Measurements from ENCODE around the gene CIC.

CIC gene

GRCh38 chr19:42284591-42285341, 15.7 kb downstream of the CIC start:
- peak overlapping the region; percentile 65 for H3K4me3 ChIP-seq (ENCODE audit: control insufficient read depth, low read depth, low read length)

GRCh38 chr19:42285541-42285941, 16.5 kb downstream of the CIC start:
- H3K4me3 ChIP-seq (ENCODE audit: control insufficient read depth, low read depth, low read length): no peak overlapping the region
- TF ChIP-seq CTCF (IDR thresholded peaks at IDR 0.05; ENCODE audit: control insufficient read depth, insufficient read depth, low read depth, low read length, missing control alignments): no peak
- no peak for DNase-seq (ENCODE audit: low read depth)

More at GRCh38 chr19:42284591-42285341, 15.7 kb downstream of the CIC start:
- TF ChIP-seq CTCF (IDR thresholded peaks at IDR 0.05; ENCODE audit: control insufficient read depth, insufficient read depth, low read depth, low read length, missing control alignments): no peak
- no peak for DNase-seq (ENCODE audit: low read depth)

- no peak for DNase-seq (ENCODE audit: low read depth)
- H3K4me3 ChIP-seq (ENCODE audit: control insufficient read depth, low read depth, low read length): no peak overlapping the region
- no peak for TF ChIP-seq CTCF (IDR thresholded peaks at IDR 0.05; ENCODE audit: control insufficient read depth, insufficient read depth, low read depth, low read length, missing control alignments)
These were observed 16.9 kb downstream of the CIC start for GRCh38 chr19:42285988-42286348.

GRCh38 chr19:42286349-42287016, 17.4 kb downstream of the CIC start:
- no peak for TF ChIP-seq CTCF (IDR thresholded peaks at IDR 0.05; ENCODE audit: control insufficient read depth, insufficient read depth, low read depth, low read length, missing control alignments)
- no peak for DNase-seq (ENCODE audit: low read depth)
- no peak overlapping the region for H3K4me3 ChIP-seq (ENCODE audit: control insufficient read depth, low read depth, low read length)

- H3K4me3 ChIP-seq (ENCODE audit: control insufficient read depth, low read depth, low read length): no peak overlapping the region
- no peak for TF ChIP-seq CTCF (IDR thresholded peaks at IDR 0.05; ENCODE audit: control insufficient read depth, insufficient read depth, low read depth, low read length, missing control alignments)
- DNase-seq (ENCODE audit: low read depth): no peak
These were observed 18.2 kb downstream of the CIC start for GRCh38 chr19:42287017-42287826.

- no peak for TF ChIP-seq CTCF (IDR thresholded peaks at IDR 0.05; ENCODE audit: control insufficient read depth, insufficient read depth, low read depth, low read length, missing control alignments)
- no peak for DNase-seq (ENCODE audit: low read depth)
- no peak overlapping the region for H3K4me3 ChIP-seq (ENCODE audit: control insufficient read depth, low read depth, low read length)
These were observed 18.7 kb downstream of the CIC start for GRCh38 chr19:42287827-42288107.
